MCF 10A (cell line): ENCODE measurements around the gene DUSP6. TPM values are rescaled to one million over a fixed set of nuclear protein-coding genes. Genes with fewer than 3 reads are reported as not detected.

Experiments
- BruUV-seq: library from RNA; stranded (reverse); fragments of 400-500 nt; replicated peaks from 2 replicates; lab custom pipeline; 2021; lab: Mats Ljungman, UMichigan
- CTCF ChIA-PET: fragments of 300-600 bp; sonication (Branson Sonifier 250); formaldehyde crosslinking; extraction: SDS; loops from one replicate; lab custom pipeline; 2021; ENCODE audit warnings: antibody characterized with exemption, inconsistent platforms; lab: Yijun Ruan, JAX
- POLR2A ChIA-PET: fragments of 300-600, 350-650 bp; sonication (Branson Sonifier 250); formaldehyde crosslinking; extraction: SDS; loops from one replicate; lab custom pipeline; 2020; ENCODE audit warnings: antibody characterized with exemption, inconsistent platforms; lab: Yijun Ruan, JAX
- DNase-seq: peaks from one replicate; pipeline ENCODE4 v3.0.0-alpha.2; 2018; ENCODE audit not compliant: unreplicated experiment
- H3K27ac Mint-ChIP-seq: one replicate; pipeline ENCODE4 v1.8.0; 2022; ENCODE audit warnings: mild to moderate bottlenecking, low read depth, mixed read lengths; ENCODE audit not compliant: unreplicated experiment
- H3K27me3 Mint-ChIP-seq: one replicate; pipeline ENCODE4 v1.8.0; 2022; ENCODE audit warnings: mixed read lengths; ENCODE audit not compliant: insufficient read depth, unreplicated experiment
- H3K36me3 Mint-ChIP-seq: one replicate; pipeline ENCODE4 v1.8.0; 2022; ENCODE audit warnings: mild to moderate bottlenecking, moderate library complexity, mixed read lengths; ENCODE audit not compliant: insufficient read depth, unreplicated experiment
- H3K4me1 Mint-ChIP-seq: one replicate; pipeline ENCODE4 v1.8.0; 2022; ENCODE audit warnings: mixed read lengths; ENCODE audit not compliant: insufficient read depth, unreplicated experiment
- H3K4me3 Mint-ChIP-seq: one replicate; pipeline ENCODE4 v1.8.0; 2022; ENCODE audit warnings: mild to moderate bottlenecking, moderate library complexity, mixed read lengths; ENCODE audit not compliant: unreplicated experiment
- H3K9me3 Mint-ChIP-seq: one replicate; pipeline ENCODE4 v1.8.0; 2022; ENCODE audit warnings: mixed read lengths; ENCODE audit not compliant: unreplicated experiment
- intact Hi-C: fragments of 100-400 bp; cut with micrococcal nuclease; formaldehyde crosslinking; loops from 2 replicates; pipeline ENCODE4 v1.14.1; 2022
- total RNA-seq: library from RNA; stranded (reverse); gene quantifications from 2 replicates; pipeline ENCODE4 v1.2.3, GENCODE V29; 2022
- TF ChIP-seq, protein P1 (sequence below): fragments of 200-600 bp; IDR thresholded peaks from one replicate; pipeline ENCODE4 v1.8.0; 2022; ENCODE audit warnings: antibody characterized with exemption, mild to moderate bottlenecking; ENCODE audit not compliant: unreplicated experiment

Gene DUSP6
- total RNA-seq, 1 experiment from 2014 or later: 149 TPM

DNA sequence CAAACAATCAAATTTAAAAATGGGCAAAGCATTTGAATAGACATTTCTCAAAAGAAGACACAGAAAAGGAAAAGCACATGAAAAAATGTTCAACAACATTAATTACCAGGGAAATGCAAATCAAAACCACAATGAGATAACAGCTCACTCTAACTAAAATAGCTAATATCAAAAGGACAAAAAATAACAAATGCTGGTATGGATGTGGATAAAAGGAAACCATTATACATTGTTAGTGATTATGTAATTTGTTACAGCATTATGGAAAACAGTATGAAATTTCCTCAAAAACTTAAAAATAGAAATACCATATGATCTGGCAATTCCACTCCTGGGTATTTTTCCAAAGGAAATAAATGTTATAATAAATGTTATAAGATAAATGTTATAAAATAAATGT, 52.9 kb downstream of the DUSP6 start:
- no peak for DNase-seq
- Mint-ChIP-seq H3K4me3 (no peak overlapping the region), H3K27me3 (no peaks in the 10 kb centered on the region), H3K9me3 (no peaks in the 10 kb centered on the region), H3K27ac (no peak overlapping the region), H3K4me1 (no peaks in the 10 kb centered on the region), H3K36me3 (no peaks in the 10 kb centered on the region)
- BruUV-seq: no TSS peak
- intact Hi-C loops: no loop called here
- TF ChIP-seq, protein P1, sequence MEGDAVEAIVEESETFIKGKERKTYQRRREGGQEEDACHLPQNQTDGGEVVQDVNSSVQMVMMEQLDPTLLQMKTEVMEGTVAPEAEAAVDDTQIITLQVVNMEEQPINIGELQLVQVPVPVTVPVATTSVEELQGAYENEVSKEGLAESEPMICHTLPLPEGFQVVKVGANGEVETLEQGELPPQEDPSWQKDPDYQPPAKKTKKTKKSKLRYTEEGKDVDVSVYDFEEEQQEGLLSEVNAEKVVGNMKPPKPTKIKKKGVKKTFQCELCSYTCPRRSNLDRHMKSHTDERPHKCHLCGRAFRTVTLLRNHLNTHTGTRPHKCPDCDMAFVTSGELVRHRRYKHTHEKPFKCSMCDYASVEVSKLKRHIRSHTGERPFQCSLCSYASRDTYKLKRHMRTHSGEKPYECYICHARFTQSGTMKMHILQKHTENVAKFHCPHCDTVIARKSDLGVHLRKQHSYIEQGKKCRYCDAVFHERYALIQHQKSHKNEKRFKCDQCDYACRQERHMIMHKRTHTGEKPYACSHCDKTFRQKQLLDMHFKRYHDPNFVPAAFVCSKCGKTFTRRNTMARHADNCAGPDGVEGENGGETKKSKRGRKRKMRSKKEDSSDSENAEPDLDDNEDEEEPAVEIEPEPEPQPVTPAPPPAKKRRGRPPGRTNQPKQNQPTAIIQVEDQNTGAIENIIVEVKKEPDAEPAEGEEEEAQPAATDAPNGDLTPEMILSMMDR: no peak
- POLR2A ChIA-PET: interaction anchor here (0.6 kb wide), 1 partner anchor 53 kb away, joined by 3 read pairs; no protein-coding TSS in a partner anchor
- CTCF ChIA-PET: interaction anchor here (1.0 kb wide), 1 partner anchor 10 kb away, joined by 4 read pairs; no protein-coding TSS in a partner anchor

Other genes starting within 250 kb of the DUSP6 start
- gene GALNT4, start 172.3 kb upstream of the DUSP6 start, total RNA-seq: 2.6 and 2.8 TPM in 2 replicates
- 13.4 and 14.8 TPM in 2 replicates for gene POC1B, start 173.5 kb upstream of the DUSP6 start, total RNA-seq